ENCODE measurements around the gene USP9X.

- TF ChIP-seq, protein P1, sequence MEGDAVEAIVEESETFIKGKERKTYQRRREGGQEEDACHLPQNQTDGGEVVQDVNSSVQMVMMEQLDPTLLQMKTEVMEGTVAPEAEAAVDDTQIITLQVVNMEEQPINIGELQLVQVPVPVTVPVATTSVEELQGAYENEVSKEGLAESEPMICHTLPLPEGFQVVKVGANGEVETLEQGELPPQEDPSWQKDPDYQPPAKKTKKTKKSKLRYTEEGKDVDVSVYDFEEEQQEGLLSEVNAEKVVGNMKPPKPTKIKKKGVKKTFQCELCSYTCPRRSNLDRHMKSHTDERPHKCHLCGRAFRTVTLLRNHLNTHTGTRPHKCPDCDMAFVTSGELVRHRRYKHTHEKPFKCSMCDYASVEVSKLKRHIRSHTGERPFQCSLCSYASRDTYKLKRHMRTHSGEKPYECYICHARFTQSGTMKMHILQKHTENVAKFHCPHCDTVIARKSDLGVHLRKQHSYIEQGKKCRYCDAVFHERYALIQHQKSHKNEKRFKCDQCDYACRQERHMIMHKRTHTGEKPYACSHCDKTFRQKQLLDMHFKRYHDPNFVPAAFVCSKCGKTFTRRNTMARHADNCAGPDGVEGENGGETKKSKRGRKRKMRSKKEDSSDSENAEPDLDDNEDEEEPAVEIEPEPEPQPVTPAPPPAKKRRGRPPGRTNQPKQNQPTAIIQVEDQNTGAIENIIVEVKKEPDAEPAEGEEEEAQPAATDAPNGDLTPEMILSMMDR (IDR thresholded peaks at IDR 0.05) = no peak
- TF ChIP-seq POLR2A (IDR thresholded peaks at IDR 0.05) = no peak
These were observed 18.3 kb upstream of the USP9X start for GRCh38 chrX:41066969-41067368.

All from adrenal gland (tissue), 5 donors.